GM19452 (cell line): ENCODE measurements around the gene GRIK3.

ENCODE experiments used
- ATAC-seq: cut with Tn5 transposase; IDR thresholded peaks from one replicate; pipeline ENCODE4 v1.9.1; 2021; ENCODE audit not compliant: unreplicated experiment

GRIK3 gene

DNA sequence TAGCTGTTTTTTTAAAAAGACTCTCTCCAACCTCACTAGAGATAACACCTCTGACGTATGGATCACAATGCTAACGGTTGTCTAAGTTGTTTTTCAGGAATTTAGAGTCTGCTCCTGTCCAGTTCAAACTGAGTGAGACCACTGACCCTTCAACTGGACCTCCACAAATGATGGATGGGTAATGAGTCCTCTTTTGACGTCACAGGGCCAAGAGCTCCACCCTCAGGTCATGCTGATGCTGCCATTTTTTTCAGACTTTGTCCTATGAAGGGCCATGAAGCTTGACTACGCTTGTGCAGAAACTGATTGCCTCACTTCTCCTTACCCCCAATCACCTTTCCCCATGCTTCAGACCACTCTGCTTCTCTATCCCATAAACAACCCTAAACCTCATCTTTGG lies 16.6 kb downstream of the GRIK3 start:
- ATAC-seq = no peak

DNA sequence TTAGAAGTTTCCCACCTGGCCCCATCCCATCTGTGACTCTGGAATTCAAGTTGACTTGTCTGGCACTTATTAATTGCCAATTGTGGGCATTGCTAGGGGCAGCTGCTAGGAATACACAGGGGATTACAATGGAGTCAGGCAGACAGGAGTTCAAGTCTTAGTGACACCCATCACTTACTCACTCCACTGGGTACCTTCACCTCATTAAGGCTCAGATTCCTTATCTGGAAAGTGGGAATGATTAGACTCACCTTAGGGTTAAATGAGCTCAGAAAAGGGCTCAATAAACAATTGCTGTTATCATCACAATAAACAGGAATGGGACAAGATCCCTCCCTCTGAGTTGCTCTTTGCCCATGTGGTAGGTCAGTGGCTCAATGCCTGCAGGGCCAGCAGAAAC lies 18.2 kb downstream of the GRIK3 start:
- ATAC-seq = no peak

DNA sequence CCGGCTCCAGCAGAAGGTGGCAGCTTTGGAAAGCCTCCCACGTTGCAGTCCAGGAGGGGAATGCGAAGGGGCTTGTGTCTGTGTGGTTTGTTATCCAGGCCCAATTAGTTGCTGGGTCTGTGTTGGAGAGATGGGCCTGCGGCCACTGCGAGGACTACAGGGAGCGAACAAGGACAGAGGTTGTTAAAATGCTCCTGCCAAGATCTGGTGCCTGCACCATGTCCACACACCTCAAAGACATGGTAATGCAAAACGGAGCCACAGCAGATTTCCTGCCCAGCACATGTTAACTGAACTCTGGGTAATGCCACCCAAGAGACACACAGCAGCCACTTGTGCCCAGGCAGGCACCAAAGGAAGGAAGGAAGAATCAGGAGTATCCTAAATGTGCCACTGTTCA lies 18.6 kb downstream of the GRIK3 start:
- no peak for ATAC-seq

DNA sequence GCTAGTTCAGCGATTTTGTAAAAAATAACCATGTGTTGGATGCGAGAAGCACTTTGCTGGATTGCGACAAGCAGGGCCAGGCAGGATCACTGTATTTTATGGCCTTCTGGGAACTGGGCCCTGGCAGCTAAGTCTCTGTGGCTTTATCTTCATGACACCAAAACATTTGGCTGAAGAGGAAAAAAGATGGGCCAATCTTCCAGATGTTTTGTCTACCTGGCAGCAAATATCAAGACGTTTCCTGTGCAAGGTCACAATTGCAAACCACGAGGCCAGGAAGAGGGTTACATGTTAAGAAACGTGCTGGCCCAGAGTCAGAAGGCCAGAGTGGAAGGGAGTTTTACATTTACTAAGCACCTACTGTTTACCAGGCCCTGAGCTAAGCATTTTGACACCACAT lies 22.1 kb downstream of the GRIK3 start:
- ATAC-seq = no peak

DNA sequence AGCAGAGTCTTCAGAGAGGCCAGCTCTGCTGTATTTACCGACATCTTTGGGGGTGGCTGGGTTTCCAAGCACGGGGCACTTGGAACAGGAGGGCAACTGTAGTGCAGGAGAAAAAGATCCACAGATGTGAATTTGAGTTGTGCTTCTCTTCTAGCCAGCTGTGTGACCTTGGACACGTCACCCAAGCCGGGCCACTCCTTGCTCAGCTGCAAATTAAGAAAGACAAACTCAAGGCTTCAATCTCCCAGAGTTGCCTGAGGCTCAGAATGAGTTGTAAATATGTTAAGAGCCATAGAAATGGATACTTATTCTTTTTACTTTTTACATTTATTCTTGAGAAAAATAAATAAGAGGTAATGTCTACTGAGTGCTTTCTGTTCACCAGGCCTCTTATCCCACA lies 24.3 kb downstream of the GRIK3 start:
- no peak for ATAC-seq

DNA sequence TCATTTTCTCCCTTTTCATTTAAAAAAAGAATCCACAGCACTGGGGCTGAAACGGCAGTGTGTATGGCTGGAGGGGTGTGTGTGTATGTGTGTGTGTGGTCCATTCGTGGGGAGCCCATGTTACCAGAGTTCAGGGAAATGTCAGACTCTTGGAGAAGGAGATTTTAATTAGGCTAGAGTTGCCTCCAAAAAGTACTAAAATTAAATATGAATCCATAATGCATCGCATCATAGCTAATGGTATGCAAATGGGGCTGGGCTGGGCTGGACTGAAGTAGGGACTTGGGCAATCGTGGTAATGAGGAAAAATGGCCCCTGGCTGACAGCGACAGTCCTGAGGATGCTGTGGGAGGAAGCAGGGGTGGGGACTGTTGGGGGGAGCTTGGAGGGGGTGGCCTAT lies 24.8 kb downstream of the GRIK3 start:
- no peak for ATAC-seq

DNA sequence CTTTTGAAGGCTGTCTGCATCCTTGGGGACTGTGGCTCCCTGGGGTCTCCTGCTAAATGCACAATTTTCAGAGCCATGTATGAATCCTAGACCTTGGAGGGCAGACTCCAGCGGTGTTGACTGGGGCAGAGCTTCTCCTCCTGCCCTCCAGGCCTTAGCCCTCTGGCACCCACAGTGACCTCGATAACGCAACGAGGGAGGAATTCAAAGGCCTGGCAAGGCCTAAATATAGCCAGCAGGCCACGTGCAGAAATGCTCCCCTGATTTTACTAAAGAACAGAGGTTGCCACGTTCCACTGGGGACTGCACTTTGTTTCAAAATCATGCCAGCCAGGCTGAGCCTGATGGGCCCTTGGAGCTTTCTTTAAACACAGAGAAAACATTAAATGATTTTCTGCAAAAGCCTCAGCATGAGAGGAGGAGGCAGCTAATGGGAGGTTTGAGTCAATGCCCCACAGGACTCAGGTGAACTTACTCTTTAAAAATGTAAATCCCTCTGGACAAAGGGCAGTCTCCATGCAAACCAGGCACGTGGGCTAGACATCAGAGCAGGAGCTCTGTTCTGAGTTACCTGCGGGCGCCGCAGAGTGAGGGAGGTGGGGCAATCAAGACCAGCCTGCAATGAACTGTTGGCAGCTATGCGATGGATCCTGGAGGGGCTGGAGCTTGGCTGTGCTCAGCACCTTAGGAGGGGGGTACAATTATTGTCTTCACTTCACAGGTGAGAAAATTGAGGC lies 28.0 kb downstream of the GRIK3 start:
- ATAC-seq = no peak

DNA sequence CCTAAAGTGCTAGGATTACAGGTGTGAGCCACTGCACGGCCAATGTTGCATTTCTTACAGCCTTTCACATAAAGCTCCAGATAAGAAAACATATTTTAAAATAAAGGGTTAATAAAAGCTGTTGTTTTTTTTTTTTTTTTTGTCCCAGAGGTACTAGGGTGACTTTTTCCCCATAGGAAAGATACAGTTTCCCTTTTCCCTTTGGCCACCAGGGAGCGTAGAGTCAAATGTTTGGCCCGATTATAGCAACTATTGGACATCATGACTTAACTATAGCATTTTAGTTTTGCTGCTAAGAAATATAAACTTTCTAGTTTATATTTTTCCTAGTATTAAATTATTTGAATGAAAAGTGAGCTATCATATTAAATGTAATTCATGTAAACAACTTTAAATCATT lies 31.4 kb downstream of the GRIK3 start:
- ATAC-seq = no peak

DNA sequence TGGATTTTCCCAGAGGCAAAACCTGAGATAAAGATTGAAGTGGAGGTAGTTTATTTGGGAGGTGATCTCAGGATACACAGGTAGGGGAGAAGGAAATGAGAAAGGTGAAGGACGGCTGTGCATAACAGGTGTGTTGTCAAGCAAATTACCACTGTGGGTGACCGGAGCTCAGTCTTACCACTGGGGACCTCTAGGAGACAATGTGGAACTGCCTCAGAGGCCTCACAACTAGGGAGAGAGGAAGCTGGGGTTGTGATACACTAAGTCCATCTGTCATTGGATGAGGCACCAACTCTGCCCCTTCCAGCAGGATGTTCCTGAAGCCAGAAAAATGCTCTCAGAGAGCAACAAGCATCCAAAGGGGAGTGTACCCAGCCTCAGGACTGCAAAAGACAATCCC lies 32.6 kb downstream of the GRIK3 start:
- no peak for ATAC-seq

DNA sequence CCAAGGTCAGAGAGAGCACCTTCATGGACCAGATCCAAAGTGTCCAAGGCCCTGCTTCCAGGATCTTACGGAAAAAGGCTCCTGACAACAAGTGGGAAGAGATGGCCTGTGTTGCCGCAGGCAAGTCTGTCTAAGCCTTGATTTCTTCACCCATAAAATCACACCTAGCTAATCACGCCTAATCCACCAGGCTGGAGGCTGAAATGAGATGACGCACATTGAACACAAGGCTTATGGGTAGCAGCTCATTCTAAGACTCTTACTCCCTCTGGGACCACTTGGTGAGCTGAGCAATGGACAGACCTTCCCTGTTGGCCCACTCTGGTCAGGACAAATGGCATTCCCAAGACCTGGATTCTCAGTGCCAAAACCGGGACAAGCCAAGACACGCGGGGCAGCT lies 38.2 kb downstream of the GRIK3 start:
- no peak for ATAC-seq

DNA sequence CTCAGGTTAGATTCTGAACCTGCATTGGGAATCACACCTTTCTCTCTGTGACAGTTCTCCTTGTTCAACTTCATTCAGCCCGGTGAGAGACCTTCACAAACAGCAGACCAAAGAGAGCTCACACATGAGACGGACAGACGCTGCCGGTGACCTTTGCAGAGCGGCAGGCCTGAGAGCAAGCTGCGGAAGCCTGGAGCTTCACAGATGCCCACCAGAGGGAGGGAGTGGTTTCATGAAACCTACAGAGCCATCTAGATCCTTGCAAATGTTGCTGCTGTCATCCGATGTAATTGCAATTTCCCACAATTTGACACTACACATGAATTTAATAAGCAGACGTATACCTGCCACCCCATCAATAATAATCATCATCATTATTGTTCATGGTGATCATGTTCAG lies 39.4 kb downstream of the GRIK3 start:
- ATAC-seq = no peak

DNA sequence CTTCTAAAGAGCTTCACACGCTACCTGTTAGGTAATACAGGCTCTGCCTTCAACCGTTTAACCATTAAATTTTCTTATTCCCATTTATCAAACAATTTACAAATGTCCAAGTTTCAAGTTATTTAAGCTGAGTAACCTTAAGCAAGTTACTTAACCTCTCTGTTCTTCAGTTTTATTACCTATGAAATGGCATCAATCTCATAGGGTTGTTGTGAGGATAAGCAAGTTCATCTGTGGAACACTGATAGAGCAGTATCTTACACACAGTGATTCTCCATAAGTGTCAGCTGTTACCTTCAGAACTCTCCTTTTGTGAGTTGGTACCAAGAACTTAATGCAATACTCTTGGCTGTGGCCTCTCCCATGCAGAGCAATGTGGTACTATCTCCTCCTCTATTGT lies 40.0 kb downstream of the GRIK3 start:
- no peak for ATAC-seq

DNA sequence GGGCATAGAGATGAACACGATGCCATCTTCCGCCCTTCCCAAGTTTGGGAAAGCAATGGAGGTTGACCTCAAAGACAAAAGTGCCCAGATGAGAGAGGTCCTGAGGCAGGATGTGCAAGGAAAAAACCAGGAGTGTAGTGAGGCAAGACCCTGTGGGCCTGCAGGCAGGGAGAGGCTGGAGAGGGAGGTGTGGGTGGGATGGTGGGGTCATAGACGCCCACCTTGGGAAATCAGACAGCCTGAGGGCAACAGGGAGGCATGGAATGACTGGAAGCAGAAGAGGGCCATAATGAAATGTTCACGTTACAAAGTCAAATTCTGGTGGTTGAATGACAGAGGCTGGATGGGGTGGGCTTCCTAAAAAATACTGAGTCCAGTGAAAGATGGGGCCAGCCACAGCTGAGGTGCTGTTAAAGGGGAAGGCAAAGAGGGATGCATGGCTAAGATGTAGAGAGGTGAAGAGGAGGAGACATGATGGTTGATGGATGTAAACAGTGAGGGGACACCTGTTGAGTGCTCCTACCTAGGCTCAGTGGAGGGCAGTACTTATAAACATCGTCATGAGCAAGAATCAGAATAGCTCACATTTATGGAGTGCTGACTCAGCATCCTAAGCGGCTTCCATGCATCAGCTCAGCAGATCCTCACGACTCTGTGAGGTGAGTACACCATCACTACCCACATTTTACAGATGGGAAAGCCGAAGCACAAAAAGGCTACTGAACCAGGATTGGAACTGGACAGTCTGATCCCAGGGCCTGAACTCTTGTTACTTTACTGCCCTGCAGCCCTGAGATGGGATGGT lies 42.0 kb downstream of the GRIK3 start:
- no peak for ATAC-seq

DNA sequence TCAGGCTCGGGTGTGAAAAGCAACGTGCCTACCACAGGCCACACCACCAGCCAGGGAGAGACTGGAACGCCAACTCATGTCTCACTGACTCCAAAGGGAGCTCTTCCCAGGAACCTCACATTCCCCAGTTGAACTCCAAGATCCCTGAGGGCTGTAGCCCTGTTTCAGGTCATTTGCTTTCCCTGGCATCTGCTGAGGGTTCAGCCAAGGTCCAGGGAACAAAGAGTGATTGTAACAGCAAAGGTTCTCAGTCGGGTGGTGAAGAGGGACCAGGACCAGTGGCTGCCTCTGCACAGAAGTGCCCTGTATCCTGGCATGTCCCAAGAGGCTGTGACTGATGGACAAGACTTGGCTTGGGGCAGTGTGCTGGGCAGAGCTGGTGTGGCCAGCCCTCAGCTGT lies 42.8 kb downstream of the GRIK3 start:
- no peak for ATAC-seq

DNA sequence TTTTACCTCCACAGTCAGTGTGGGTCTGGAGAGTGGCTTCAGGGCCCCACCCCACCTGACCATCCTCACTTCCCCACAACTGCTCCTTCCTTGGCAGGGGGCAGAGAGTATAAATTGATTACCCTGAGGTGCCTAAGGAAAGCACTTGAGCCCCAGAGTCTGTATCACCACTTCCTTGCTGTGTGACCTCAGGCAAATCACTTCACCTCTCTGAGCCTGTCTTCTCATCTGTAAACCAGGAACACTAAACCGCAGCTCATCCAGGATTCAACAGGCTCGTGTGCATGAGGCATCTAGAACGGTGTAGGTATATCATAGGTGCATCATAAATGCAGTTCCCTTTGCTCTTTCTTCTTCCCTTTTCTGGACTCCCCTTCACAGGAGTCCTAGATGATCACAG lies 43.4 kb downstream of the GRIK3 start:
- ATAC-seq = no peak

DNA sequence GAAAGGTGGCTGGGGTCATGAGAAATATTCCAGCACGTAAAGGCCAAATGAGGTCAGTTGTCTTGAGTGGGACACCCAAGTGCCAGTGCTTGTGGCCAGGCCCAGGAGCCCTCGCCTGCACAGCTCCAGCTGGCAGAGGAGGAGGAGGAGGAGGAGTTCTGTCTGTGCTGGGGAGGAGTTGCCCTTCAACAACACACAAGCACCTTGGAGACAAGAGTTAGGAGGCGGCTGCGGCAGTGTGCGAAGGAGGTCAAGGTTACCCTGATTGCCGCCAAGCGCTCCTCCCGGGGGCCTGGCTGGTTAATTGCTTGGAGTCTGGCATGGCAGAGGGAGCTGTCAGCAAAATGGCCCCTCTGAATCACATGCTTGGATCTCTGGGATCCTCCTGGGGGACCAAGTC lies 45.1 kb downstream of the GRIK3 start:
- no peak for ATAC-seq

DNA sequence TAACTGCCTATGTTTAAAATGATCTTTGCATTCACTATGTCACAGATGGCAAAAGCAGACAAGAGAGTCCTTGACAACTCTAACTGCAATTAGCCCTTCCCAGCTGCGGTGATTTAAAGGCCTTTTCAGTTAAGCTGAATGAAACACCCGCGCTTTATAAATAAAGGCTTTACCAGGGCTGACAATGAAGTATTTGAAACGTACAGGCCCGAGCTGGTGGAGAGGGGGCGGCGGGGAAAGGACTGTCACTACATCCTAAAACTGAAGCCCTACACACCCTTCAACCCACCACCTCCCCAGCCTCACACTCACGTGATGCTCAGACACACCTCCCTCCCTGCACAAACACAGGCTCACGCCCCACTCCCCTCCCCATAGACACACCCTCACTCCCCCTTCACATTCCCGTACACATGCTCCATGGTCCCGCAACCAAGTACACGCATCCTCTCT lies 45.5 kb downstream of the GRIK3 start:
- ATAC-seq = no peak

DNA sequence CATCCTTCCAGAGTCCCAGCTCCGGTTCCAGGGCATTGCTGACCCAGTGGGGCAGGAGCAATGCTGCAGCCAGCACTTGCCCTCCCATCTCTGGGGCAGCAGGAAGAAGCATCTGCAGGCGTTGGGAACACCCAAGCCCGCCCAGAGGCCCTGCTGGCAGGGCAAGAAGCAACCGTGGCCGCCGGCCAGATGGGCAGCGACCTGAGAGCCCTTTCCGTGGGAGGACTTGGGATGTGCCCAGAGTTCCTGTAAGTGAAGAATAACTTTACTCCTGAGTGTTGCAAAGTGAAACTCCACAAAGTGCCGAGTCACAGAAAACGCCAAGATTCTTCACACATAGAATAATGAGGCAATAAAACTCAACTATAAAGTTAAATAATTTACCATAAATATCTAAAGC lies 46.0 kb downstream of the GRIK3 start:
- no peak for ATAC-seq

DNA sequence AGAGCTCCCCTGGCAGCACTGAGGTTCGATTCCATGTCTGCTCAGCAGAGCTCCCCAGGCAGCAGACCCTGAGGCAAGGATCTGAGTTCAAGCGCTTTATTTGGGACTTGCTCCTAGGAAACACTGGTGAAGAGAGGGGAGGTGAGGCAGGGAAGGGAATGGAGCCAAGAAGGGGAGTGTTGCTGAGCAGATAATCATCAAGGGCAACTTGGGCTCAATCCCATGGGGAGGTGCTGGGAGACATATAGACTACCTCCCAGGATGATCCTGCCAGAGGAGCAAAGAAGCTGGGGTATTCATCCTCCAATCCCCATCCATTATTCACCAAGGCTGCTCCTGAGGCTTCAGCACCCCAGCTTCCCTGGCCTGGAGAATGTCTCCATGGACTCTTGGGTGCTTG lies 47.0 kb downstream of the GRIK3 start:
- ATAC-seq = no peak

DNA sequence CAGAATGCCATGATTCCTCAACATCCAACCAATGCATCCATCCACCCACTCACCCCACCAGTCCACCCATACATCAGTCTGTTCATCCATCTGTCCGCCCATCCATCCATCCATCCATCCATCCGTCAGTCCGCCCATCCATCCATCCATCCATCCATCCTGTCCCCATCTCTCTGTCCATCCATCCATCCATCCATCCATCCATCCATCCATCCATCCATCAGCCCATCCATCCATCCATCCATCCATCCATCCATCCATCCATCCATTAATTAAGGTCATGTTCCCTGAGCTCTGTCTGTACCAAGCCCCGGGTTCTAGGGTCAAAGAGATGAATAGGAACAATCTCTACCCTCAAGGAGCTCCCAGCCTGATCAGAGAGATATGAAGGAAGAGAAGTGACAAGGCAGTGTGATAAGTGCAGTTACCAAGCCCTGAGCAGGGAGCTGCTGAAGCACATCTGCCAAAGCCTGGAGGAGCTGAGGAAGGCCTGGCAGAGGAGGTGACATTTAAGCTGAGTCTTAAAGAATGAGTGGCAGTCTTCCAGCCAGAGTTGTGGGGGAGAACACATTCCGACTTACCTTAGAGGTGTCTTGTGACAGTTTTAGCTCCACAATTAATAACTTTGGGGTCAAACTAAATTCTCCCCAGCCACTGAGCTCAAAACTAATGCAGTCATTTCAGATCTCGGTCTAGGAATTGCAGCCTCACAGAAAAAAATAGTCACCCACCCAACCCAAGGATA lies 47.9 kb downstream of the GRIK3 start:
- ATAC-seq = no peak

DNA sequence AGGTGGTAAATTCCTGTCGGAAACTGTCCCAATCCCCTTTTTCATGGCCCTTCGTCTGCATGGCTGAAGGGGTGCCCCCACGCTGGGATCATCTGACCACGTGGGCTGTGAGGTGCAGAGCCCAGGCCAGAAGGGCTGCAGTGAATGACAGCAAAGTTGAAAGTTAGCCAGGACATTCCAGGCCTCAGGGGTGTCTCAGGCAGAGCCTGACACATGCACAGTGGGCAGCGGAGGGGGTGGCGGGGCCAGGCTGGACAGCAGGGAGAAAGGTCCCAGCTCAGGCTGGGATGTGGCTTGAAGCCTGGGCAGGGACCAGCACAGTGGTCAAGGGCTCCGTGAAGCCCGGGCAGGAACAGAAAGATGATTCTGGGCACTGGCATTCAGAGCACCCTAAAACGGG lies 49.6 kb downstream of the GRIK3 start:
- ATAC-seq = no peak

DNA sequence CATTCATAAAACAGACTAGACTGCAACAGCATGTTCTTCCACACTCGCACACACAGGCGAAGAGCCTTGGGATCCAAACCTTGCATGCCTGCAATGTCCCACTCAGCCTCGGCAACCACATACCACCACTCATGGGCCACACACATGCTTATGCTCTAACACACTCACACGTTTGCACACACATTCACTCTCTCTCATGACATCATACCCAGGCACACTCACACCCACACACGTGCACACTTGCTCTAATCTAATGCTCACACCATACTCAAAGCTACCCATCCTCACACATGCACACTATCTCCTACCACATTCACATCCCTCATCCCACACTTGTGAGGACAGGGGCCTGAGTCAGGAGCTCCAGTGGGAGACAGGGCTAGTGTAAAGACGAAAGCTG lies 50.3 kb downstream of the GRIK3 start:
- no peak for ATAC-seq
